NCI-H2196 (cell line): ENCODE measurements around the gene VGF.
A peak's percentile ranks its signal among the peaks of the same experiment; 100 is the strongest.

Experiments
- DNase-seq: peaks from one replicate; lab custom pipeline; 2025; ENCODE audit not compliant: unreplicated experiment; lab: John Stamatoyannopoulos, UW

Gene VGF

DNA sequence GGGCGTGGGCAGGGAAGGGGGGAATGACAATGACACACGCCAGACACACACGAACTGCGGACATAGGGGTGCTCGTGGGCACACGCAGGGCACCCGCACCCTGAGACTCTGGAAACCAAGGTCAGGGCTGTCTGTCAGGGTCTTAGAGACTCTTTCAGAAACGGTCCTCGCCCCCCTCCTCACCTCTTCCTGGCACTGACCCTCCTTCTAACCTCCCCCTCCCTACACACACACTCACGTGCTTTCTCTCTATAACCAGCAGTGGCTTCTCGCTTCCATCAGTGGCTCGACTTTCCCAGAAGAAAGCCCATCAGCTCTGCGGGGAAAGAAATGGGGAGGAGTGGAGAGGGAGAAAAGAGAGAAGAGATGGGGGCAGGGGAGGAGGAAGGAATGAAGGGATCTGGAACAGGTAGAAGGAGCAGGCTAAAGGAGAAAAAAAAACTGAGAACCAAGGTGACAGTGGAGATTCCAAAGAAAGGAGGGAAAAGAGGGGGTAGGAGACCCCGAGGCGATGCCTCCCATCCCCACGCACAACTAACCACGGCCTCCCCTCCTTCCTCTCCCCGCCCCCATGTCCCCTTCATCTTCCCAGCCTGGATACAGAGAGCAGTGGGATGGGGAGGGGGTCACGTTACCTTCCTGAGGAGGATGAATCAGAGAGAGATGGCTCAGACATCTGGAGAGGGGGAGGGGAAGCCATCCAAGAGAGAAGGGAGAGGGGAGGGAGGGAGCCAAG is 1.7 kb upstream of the VGF start:
- peak; percentile 13 for DNase-seq

- DNase-seq = no peak
These were observed 1.2 kb upstream of the VGF start for GRCh38 chr7:101166648-101166908.

- no peak for DNase-seq
These were observed 734 bp upstream of the VGF start for GRCh38 chr7:101165958-101166647.

- DNase-seq = peak; percentile 16
These were observed 1.1 kb downstream of the VGF start for GRCh38 chr7:101164071-101164840.

DNA sequence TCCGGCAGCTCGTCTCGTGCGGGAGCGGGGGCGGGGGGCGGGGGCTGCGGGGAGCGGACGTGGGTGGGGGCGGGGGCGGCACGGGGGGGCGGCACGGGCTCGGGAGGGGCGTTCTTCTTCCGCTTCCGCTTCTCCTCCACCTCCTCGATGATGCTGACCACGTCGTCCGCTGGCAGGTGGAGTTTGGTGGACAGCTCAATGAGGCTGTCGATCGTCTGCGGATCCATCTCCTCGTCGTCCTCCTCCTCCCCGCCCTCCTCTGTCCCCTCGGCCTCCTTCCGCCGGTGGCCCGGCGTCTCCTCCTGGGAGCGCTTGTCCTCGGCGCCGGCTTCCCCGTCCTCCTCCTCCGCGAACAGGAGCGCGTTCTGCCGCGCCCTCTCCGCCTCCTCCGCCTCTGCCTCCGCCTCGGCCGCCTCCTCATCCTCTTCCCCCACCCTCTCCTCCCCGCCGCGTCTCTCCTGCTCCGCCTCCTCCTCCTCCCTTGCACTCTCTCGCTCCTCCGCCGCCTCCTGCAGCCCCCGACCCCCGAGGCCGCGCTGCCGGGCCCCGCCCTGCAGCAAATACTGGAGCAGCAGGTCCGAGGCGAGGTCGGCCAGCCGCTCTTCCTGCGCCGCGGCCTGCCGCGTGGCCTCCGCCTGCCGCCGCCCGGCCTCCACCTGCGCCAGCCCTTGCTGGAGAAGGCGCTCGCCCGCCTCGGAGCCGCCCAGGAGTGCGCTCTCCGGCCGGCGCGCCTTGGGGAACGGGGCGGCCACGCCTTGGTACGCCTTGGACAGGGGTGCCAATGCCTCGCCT is 1.9 kb downstream of the VGF start:
- peak; percentile 80 for DNase-seq

DNA sequence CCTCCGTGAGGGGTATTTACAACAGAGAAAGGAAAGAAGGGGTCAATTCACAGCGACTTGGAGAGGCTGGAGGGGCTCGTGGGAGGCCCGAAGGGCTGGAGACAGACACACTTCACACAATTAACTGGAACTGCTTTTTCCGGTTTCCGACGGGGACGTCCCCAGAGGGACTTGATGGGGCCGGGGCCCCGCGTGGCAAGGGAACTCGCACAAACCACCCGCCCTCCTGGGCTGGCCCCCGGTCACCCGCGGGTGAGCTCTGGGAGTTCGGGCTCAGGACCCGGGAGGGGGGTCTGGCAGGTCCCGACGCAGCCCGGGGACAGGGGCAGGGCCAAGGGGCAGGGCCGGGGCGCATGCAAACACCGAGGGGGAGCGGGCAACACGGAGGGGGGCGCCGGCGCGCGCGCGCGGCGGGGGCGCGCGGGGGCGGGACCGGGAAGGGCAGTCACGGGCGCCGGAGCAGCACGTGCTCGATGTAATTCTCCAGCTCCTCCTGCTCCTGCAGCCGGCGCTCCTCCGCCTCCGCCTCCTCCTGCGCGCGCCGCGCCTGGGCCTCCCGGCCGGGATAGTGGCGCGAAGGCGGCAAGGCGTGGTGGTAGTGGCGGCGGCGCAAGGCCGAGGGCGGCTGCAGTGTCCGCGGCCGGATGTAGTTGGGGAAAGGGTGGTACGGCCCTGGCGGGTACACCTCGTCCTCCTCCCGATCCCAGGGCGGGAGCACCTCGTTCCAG is 2.7 kb downstream of the VGF start:
- peak; percentile 83 for DNase-seq

DNA sequence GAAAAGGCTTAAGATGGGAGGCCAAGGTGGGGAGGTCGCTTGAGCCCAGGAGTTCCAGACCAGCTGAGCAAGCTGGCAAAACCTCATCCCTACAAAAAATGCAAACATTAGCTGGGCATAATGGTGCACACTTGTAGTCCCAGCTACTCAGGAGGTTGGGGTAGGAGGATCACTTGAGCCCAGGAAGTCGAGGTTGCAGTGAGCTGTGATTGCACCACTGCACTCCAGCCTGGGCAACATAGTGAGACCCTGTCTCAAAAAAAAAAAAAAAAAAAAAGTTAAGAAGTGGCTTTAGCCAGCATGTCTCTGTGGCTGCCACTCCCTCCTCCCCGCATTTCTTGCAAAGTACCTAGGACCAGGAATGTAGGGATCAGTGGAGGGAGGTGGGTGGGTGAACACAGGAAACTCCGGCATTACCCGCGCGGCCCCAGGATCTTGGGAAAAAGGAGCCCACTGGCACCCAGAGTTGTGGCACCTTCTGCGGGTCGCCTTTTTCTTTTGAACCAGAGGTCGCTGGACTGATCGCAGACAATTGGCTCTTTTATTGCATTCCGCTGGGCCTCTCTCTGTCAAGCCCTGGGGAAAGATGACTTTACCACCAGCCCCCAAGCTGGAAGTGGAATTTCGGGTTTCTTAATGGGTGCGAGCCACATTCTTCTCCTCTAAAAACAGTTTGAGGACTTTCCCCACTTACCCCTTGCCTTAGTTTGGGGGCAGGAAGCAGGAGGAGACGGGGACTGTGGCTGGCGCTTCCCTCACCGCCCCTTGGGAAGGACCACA is 3.5 kb downstream of the VGF start:
- DNase-seq = no peak

- no peak for DNase-seq
These were observed 4.5 kb downstream of the VGF start for GRCh38 chr7:101160910-101161309.

- DNase-seq = no peak
These were observed 5.4 kb downstream of the VGF start for GRCh38 chr7:101159696-101160674.

- no peak for DNase-seq
These were observed 8.3 kb downstream of the VGF start for GRCh38 chr7:101156866-101157589.

- no peak for DNase-seq
These were observed 9.1 kb downstream of the VGF start for GRCh38 chr7:101156277-101156676.

- no peak for DNase-seq
These were observed 10.1 kb downstream of the VGF start for GRCh38 chr7:101155303-101155702.

DNA sequence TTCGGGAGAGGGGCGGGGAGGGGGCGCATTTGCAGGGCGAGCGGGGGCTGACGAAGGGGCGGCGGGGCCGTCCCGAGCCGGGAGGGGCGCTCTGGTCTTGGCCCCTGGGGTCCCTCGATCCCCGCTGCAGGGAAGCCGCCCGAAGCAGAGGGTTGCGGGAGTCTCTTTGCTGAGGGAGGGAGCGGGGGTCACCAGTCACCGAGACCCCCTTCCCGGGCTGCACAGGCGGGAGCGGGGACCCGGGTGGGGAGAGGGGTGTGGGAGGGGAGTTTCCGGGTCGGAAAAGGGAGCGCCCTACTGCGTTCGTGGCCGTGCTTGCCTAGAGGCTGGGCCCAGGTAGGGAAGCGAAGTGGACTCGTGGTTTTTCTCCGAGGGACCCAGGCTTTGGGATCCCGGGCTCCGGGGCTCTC is 10.7 kb downstream of the VGF start:
- no peak for DNase-seq

DNA sequence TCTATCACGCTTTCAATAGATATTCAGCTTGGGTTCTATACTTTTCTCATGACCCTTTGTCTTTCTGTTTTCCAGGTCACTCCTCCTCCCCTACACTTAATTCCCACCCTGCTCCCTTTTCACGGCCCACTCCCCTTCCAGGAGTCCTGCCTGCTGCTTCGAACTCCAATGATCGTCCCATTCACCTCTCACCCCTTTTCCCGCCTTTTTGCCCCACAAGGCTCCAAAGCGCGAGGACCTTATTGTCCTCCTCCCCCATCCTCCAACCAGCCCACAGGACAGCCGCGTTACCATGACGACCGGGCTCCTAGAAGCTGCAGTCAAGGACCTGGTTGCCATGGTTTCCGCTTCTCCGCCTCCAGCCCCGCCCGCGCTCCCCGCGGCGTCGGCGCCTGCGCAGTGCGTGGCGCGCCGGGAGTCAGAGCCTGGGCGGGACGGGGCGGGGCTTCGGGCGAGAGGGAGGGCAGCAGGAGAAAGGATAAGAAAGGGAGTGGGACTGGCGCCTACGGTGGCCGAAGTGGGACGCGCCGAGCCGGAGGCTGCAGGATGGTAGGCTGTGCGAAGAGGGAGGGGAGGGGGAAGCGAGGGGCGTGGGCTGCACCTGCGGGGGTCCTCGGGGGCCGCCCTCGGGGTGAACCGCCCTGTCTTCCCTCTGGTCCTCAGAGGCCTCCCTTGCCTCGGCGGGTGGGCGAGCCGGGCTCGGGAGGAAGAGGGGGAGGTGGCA is 11.2 kb downstream of the VGF start, which contains the start of gene AP1S1:
TSS of gene AP1S1 (plus strand) at position 508 of the 724 bp plus-strand sequence. CDS start at position 547, 39 bp downstream.
- DNase-seq = peak; percentile 100

DNA sequence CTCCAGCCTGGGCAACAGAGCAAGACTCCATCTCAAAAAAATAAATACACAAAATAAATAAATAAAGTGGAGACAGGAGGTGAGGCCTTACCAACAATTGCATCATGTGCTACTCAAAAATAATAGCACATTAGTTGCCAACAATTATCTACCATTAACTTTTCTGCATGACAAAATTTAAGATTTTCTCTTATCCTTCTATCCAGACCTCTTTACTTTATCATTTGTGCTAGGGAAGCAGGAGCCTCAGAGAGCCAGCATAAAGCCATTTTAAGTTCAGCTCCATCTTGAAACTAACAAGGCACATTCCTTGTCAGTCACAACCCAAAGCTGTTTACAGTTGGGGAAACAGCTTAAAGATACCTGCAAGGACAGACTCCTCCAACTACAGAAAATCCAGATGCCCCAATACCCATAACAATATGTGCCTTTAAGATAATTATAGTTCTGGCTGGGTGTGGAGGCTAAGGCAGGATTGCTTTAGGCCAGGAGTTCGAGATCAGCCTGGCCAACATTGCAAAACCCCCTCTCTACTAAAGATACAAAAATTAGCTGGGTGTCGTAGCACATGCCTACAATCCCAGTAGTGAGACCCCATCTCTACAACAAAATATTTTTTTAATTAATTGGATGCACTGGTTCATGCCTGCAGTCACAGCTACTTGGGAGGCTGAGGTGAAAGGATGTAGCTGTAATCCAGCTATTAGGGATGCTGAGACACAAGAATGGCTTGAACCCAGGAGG is 13.3 kb downstream of the VGF start:
- DNase-seq = no peak

DNA sequence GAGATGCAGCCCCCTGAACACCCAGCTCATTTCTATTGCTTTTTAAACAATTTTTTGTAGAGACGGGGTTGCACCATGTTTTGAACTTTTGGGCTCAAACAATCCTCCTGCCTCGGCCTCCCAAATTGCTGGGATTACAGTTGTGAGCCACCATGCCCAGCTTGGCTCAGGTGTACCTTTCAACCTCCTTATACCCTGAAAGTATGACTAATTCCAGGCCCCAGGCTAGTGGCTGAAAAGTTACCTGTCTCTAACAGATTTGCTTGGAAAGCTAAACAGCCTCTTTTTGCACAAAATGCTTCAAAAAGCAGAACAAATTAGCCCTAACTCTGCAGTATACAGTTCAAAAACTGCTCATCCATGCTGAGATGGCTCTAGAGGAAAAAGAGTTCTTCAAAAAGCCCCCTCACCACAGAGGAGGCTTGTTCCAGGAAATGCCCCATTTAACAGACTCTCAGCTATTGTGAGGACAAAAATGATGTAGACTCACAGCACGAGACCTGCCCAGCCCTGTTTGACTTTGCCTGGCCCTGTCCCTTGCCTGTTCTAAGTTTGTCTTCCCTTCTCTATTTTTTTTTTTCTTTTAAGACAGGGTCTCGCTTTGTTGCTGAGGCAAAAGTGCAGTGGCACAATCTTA is 24.5 kb downstream of the VGF start:
- DNase-seq = no peak
